ENCODE measurements around the gene MEGF6.
A peak's percentile ranks its signal among the peaks of the same experiment; 100 is the strongest.

- TF ChIP-seq CTCF (optimal IDR thresholded peaks at IDR 0.05 in 1 of 3, IDR thresholded peaks at IDR 0.05 in 1 of 3, conservative IDR thresholded peaks at IDR 0.05 in 1 of 3; ENCODE audit: extremely low read depth in 1 of 3, insufficient read depth in 2 of 3, low read length in 3 of 3) (no peak), EZH2 (IDR thresholded peaks at IDR 0.05; ENCODE audit: low read length) (peak; percentile 48)
Observed at GRCh38 chr1:3612123-3612522, 815 bp upstream of the MEGF6 start.
